HEK293 (cell line): Measurements from ENCODE around the gene FBN2.
A peak's percentile ranks its signal among the peaks of the same experiment; 100 is the strongest.

Experiments used
- HOXA7 ChIP-seq: sonication (generic); formaldehyde crosslinking; IDR thresholded peaks from 2 replicates; pipeline ENCODE4 v1.8.1; 2022; ENCODE audit warnings: missing genetic modification reagents, borderline replicate concordance
- KLF16 ChIP-seq: fragments of 450-650 bp; formaldehyde crosslinking; IDR thresholded peaks from 2 replicates; pipeline ENCODE4 v1.5.1; 2017; ENCODE audit warnings: missing biosample characterization, missing genetic modification characterization
- SP2 ChIP-seq: fragments of 450-650 bp; formaldehyde crosslinking; IDR thresholded peaks from 2 replicates; pipeline ENCODE4 v1.5.1; 2016; ENCODE audit warnings: missing biosample characterization, missing genetic modification characterization
- TSHZ1 ChIP-seq: fragments of 450-650 bp; formaldehyde crosslinking; IDR thresholded peaks from 2 replicates; pipeline ENCODE4 v1.5.1; 2016; ENCODE audit warnings: missing biosample characterization, missing genetic modification characterization, borderline replicate concordance
- YY1 ChIP-seq: fragments of 450-650 bp; formaldehyde crosslinking; IDR thresholded peaks from 2 replicates; pipeline ENCODE4 v1.5.1; 2018; ENCODE audit warnings: missing biosample characterization, missing genetic modification characterization
- ZBTB6 ChIP-seq: fragments of 450-650 bp; formaldehyde crosslinking; IDR thresholded peaks from 2 replicates; pipeline ENCODE4 v1.5.1; 2017; ENCODE audit warnings: missing biosample characterization, missing genetic modification characterization
- ZNF112 ChIP-seq: fragments of 450-650 bp; formaldehyde crosslinking; IDR thresholded peaks from 2 replicates; pipeline ENCODE4 v1.5.0; 2017; ENCODE audit warnings: missing biosample characterization, missing genetic modification characterization
- ZNF132 ChIP-seq: fragments of 450-650 bp; formaldehyde crosslinking; IDR thresholded peaks from 2 replicates; pipeline ENCODE4 v1.5.1; 2017; ENCODE audit warnings: missing biosample characterization, missing genetic modification characterization, borderline replicate concordance
- ZNF19 ChIP-seq: fragments of 450-650 bp; formaldehyde crosslinking; IDR thresholded peaks from 2 replicates; pipeline ENCODE4; 2016; ENCODE audit warnings: missing biosample characterization, missing genetic modification characterization, low read depth
- ZNF2 ChIP-seq: fragments of 450-650 bp; formaldehyde crosslinking; IDR thresholded peaks from 2 replicates; pipeline ENCODE4 v1.5.1; 2016; ENCODE audit warnings: missing biosample characterization, missing genetic modification characterization
- ZNF214 ChIP-seq: fragments of 450-650 bp; formaldehyde crosslinking; IDR thresholded peaks from 2 replicates; pipeline ENCODE4 v1.5.1; 2017; ENCODE audit warnings: missing biosample characterization, mild to moderate bottlenecking, missing genetic modification characterization, borderline replicate concordance
- ZNF248 ChIP-seq: fragments of 450-650 bp; formaldehyde crosslinking; IDR thresholded peaks from 2 replicates; pipeline ENCODE4 v1.5.1; 2017; ENCODE audit warnings: missing biosample characterization, missing genetic modification characterization
- ZNF266 ChIP-seq: fragments of 450-650 bp; formaldehyde crosslinking; IDR thresholded peaks from 2 replicates; pipeline ENCODE4 v1.5.1; 2016; ENCODE audit warnings: missing biosample characterization, missing genetic modification characterization, low read depth
- ZNF362 ChIP-seq: fragments of 450-650 bp; formaldehyde crosslinking; IDR thresholded peaks from 2 replicates; pipeline ENCODE4 v1.5.1; 2016; ENCODE audit warnings: missing biosample characterization, missing genetic modification characterization
- ZNF391 ChIP-seq: fragments of 450-650 bp; formaldehyde crosslinking; IDR thresholded peaks from 2 replicates; pipeline ENCODE4 v1.5.1; 2016; ENCODE audit warnings: low read depth, missing biosample characterization, missing genetic modification characterization, borderline replicate concordance
- ZNF571 ChIP-seq: fragments of 450-650 bp; formaldehyde crosslinking; IDR thresholded peaks from 2 replicates; pipeline ENCODE4 v1.5.0; 2017; ENCODE audit warnings: missing biosample characterization, missing genetic modification characterization
- ZNF596 ChIP-seq: fragments of 450-650 bp; IDR thresholded peaks from 2 replicates; pipeline ENCODE4 v1.5.0; 2018; ENCODE audit warnings: missing biosample characterization, mild to moderate bottlenecking, missing genetic modification characterization, moderate library complexity
- ZNF623 ChIP-seq: fragments of 450-650 bp; formaldehyde crosslinking; IDR thresholded peaks from 2 replicates; pipeline ENCODE4 v1.5.1; 2016; ENCODE audit warnings: missing biosample characterization, missing genetic modification characterization
- ZNF639 ChIP-seq: fragments of 450-650 bp; formaldehyde crosslinking; IDR thresholded peaks from 2 replicates; pipeline ENCODE4 v1.5.1; 2016; ENCODE audit warnings: missing biosample characterization, missing genetic modification characterization
- ZNF658 ChIP-seq: fragments of 450-650 bp; formaldehyde crosslinking; IDR thresholded peaks from 2 replicates; pipeline ENCODE4; 2016; ENCODE audit warnings: missing biosample characterization, missing genetic modification characterization
- ZNF776 ChIP-seq: fragments of 450-650 bp; formaldehyde crosslinking; IDR thresholded peaks from 2 replicates; pipeline ENCODE4 v1.5.0; 2017; ENCODE audit warnings: missing biosample characterization, missing genetic modification characterization, borderline replicate concordance
- ZNF791 ChIP-seq: fragments of 450-650 bp; formaldehyde crosslinking; IDR thresholded peaks from 2 replicates; pipeline ENCODE4 v1.5.1; 2016; ENCODE audit warnings: missing biosample characterization, missing genetic modification characterization
- ZNF830 ChIP-seq: fragments of 450-650 bp; IDR thresholded peaks from 2 replicates; pipeline ENCODE4 v1.5.0; 2018; ENCODE audit warnings: missing biosample characterization, missing genetic modification characterization, low read depth, mild to moderate bottlenecking, moderate library complexity
- TF ChIP-seq, protein P1 (sequence below): fragments of 450-650 bp; formaldehyde crosslinking; IDR thresholded peaks from 2 replicates; pipeline ENCODE4 v1.5.1; 2016; ENCODE audit warnings: missing biosample characterization, missing genetic modification characterization
- TF ChIP-seq, protein P2 (sequence below): fragments of 450-650 bp; formaldehyde crosslinking; IDR thresholded peaks from 2 replicates; pipeline ENCODE4 v1.5.0; 2017; ENCODE audit warnings: missing biosample characterization, missing genetic modification characterization, borderline replicate concordance
- TF ChIP-seq, protein P3 (sequence below): fragments of 450-650 bp; formaldehyde crosslinking; IDR thresholded peaks from 2 replicates; pipeline ENCODE4 v1.5.1; 2017; ENCODE audit warnings: missing biosample characterization, missing genetic modification characterization

The FBN2 gene

GRCh38 chr5:128349044-128349858, 188.8 kb downstream of the FBN2 start (continued):
- TF ChIP-seq, protein P1, sequence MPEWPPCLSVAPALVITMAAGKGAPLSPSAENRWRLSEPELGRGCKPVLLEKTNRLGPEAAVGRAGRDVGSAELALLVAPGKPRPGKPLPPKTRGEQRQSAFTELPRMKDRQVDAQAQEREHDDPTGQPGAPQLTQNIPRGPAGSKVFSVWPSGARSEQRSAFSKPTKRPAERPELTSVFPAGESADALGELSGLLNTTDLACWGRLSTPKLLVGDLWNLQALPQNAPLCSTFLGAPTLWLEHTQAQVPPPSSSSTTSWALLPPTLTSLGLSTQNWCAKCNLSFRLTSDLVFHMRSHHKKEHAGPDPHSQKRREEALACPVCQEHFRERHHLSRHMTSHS (tag by site-specific recombination), result no peak
- TF ChIP-seq, protein P2, sequence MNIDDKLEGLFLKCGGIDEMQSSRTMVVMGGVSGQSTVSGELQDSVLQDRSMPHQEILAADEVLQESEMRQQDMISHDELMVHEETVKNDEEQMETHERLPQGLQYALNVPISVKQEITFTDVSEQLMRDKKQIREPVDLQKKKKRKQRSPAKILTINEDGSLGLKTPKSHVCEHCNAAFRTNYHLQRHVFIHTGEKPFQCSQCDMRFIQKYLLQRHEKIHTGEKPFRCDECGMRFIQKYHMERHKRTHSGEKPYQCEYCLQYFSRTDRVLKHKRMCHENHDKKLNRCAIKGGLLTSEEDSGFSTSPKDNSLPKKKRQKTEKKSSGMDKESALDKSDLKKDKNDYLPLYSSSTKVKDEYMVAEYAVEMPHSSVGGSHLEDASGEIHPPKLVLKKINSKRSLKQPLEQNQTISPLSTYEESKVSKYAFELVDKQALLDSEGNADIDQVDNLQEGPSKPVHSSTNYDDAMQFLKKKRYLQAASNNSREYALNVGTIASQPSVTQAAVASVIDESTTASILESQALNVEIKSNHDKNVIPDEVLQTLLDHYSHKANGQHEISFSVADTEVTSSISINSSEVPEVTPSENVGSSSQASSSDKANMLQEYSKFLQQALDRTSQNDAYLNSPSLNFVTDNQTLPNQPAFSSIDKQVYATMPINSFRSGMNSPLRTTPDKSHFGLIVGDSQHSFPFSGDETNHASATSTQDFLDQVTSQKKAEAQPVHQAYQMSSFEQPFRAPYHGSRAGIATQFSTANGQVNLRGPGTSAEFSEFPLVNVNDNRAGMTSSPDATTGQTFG, result no peak
- TF ChIP-seq ZNF132 (tag by site-specific recombination) (no peak), SP2 (tag by site-specific recombination) (no peak), ZNF791 (tag by site-specific recombination) (no peak), ZNF248 (no peak), ZNF362 (tag by site-specific recombination) (0 out of 2 replicates have a peak, but pooled peaks have one; percentile 28), ZNF658 (no peak), ZNF266 (tag by site-specific recombination) (no peak), TSHZ1 (tag by site-specific recombination) (no peak), ZNF639 (tag by site-specific recombination) (no peak), KLF16 (tag by site-specific recombination) (no peak), ZNF623 (no peak), ZNF571 (tag by site-specific recombination) (no peak), ZNF830 (tag by site-specific recombination) (no peak), YY1 (tag by site-specific recombination) (no peak), ZNF2 (tag by site-specific recombination) (no peak), ZNF214 (tag by site-specific recombination) (no peak), ZNF391 (no peak; the same call in 1 of the 2 replicates), HOXA7 (CRISPR knock-in tag) (no peak), ZNF19 (tag by site-specific recombination) (no peak), ZBTB6 (tag by site-specific recombination) (no peak), ZNF596 (peak; percentile 10; the same call in 1 of the 2 replicates), ZNF776 (tag by site-specific recombination) (no peak), ZNF112 (tag by site-specific recombination) (no peak)
- TF ChIP-seq, protein P3, sequence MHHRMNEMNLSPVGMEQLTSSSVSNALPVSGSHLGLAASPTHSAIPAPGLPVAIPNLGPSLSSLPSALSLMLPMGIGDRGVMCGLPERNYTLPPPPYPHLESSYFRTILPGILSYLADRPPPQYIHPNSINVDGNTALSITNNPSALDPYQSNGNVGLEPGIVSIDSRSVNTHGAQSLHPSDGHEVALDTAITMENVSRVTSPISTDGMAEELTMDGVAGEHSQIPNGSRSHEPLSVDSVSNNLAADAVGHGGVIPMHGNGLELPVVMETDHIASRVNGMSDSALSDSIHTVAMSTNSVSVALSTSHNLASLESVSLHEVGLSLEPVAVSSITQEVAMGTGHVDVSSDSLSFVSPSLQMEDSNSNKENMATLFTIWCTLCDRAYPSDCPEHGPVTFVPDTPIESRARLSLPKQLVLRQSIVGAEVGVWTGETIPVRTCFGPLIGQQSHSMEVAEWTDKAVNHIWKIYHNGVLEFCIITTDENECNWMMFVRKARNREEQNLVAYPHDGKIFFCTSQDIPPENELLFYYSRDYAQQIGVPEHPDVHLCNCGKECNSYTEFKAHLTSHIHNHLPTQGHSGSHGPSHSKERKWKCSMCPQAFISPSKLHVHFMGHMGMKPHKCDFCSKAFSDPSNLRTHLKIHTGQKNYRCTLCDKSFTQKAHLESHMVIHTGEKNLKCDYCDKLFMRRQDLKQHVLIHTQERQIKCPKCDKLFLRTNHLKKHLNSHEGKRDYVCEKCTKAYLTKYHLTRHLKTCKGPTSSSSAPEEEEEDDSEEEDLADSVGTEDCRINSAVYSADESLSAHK (tag by site-specific recombination), result no peak
